Astrocyte (in vitro differentiated cells and primary cell): Measurements from ENCODE around the gene PTGIR. TPM values are rescaled to one million over a fixed set of nuclear protein-coding genes. Genes with fewer than 3 reads are reported as not detected.

ENCODE experiments used
- DNase-seq: peaks from one replicate; pipeline ENCODE4 v3.0.0-alpha.2; 2010; ENCODE audit warnings: low read depth
- FAIRE-seq: peaks from 2 replicates; lab custom pipeline; 2011; peaks lifted over from hg19 to GRCh38; lab: Jason Lieb, UNC
- H2AFZ ChIP-seq: 2 replicates; pipeline ENCODE4 v1.6.0; 2012; ENCODE audit warnings: low read depth, low read length, inconsistent platforms
- H3K27ac ChIP-seq: 2 replicates; pipeline ENCODE4 v1.5.1; 2011; ENCODE audit warnings: low read depth, low read length, inconsistent platforms
- H3K27me3 ChIP-seq: 2 replicates; pipeline ENCODE4 v1.6.0; 2011; ENCODE audit warnings: low read length, inconsistent platforms; ENCODE audit not compliant: insufficient read depth
- H3K36me3 ChIP-seq: 2 replicates; pipeline ENCODE4 v1.5.1; 2011; ENCODE audit warnings: low read length, inconsistent platforms; ENCODE audit not compliant: insufficient read depth
- H3K4me1 ChIP-seq: 2 replicates; pipeline ENCODE4 v1.5.1; 2011; ENCODE audit warnings: low read length, inconsistent platforms; ENCODE audit not compliant: insufficient read depth
- H3K4me2 ChIP-seq: 2 replicates; pipeline ENCODE4 v1.6.0; 2012; ENCODE audit warnings: low read length, inconsistent platforms
- H3K4me3 ChIP-seq: 2 replicates; pipeline ENCODE4 v1.5.1; 2011; ENCODE audit warnings: low read depth, mild to moderate bottlenecking, low read length, inconsistent platforms; ENCODE audit not compliant: insufficient read depth
- H3K79me2 ChIP-seq: 2 replicates; pipeline ENCODE4 v1.6.0; 2012; ENCODE audit warnings: mild to moderate bottlenecking, low read length, inconsistent platforms; ENCODE audit not compliant: insufficient read depth
- H3K9ac ChIP-seq: 2 replicates; pipeline ENCODE4 v1.6.0; 2012; ENCODE audit warnings: mild to moderate bottlenecking, low read length, inconsistent platforms
- H3K9me3 ChIP-seq: 2 replicates; pipeline ENCODE4 v1.5.1; 2012; ENCODE audit warnings: low read depth, mild to moderate bottlenecking, low read length, inconsistent platforms; ENCODE audit not compliant: insufficient read depth
- H4K20me1 ChIP-seq: 2 replicates; pipeline ENCODE4 v1.6.0; 2012; ENCODE audit warnings: low read length, inconsistent platforms; ENCODE audit not compliant: insufficient read depth
- H3K27ac Mint-ChIP-seq: one replicate; pipeline ENCODE4 v1.8.0; 2021; ENCODE audit warnings: mild to moderate bottlenecking, mixed read lengths; ENCODE audit not compliant: unreplicated experiment
- H3K27me3 Mint-ChIP-seq: one replicate; pipeline ENCODE4 v1.8.0; 2021; ENCODE audit warnings: low read depth, mixed read lengths; ENCODE audit not compliant: unreplicated experiment
- H3K36me3 Mint-ChIP-seq: one replicate; pipeline ENCODE4 v1.8.0; 2021; ENCODE audit warnings: low read depth, mixed read lengths; ENCODE audit not compliant: unreplicated experiment
- H3K4me1 Mint-ChIP-seq: one replicate; pipeline ENCODE4 v1.8.0; 2021; ENCODE audit warnings: low read depth, mixed read lengths; ENCODE audit not compliant: unreplicated experiment
- H3K4me3 Mint-ChIP-seq: one replicate; pipeline ENCODE4 v1.8.0; 2021; ENCODE audit warnings: mild to moderate bottlenecking, moderate library complexity, mixed read lengths; ENCODE audit not compliant: unreplicated experiment
- H3K9me3 Mint-ChIP-seq: one replicate; pipeline ENCODE4 v1.8.0; 2021; ENCODE audit warnings: mild to moderate bottlenecking, mixed read lengths; ENCODE audit not compliant: unreplicated experiment
- CTCF ChIP-seq: IDR thresholded peaks from 2 replicates; pipeline ENCODE4 v1.5.1; 2011; ENCODE audit warnings: low read depth, mild to moderate bottlenecking, inconsistent platforms, low read length, moderate library complexity; ENCODE audit not compliant: insufficient read depth
- EZH2 ChIP-seq: IDR thresholded peaks from 2 replicates; pipeline ENCODE4 v1.6.1; 2012; ENCODE audit warnings: mild to moderate bottlenecking, low read length, inconsistent platforms; ENCODE audit not compliant: insufficient read depth
- total RNA-seq: library from RNA; stranded (reverse); gene quantifications from 2 replicates; pipeline ENCODE4 v1.2.1, GENCODE V29; 2021

The PTGIR gene
- total RNA-seq, 1 donor from 2014 or later = 0.52 TPM

GRCh38 chr19:46646402-46646801 lies 21.5 kb upstream of the PTGIR start:
- Histone ChIP-seq H2AFZ (no peak overlapping the region), H3K27me3 (peaks cover 11% of the 10 kb centered on the region), H3K36me3 (no peaks in the 10 kb centered on the region), H4K20me1 (no peaks in the 10 kb centered on the region), H3K4me3 (no peak overlapping the region), H3K9ac (no peak overlapping the region), H3K4me1 (no peaks in the 10 kb centered on the region), H3K4me2 (no peak overlapping the region), H3K79me2 (no peaks in the 10 kb centered on the region), H3K9me3 (peaks cover 22% of the 10 kb centered on the region), H3K27ac (no peak overlapping the region)
- no peak overlapping the region for H3K4me3 Mint-ChIP-seq
- peaks cover 25% of the 10 kb centered on the region for H3K36me3 Mint-ChIP-seq
- FAIRE-seq (no peak), DNase-seq (no peak)
- TF ChIP-seq EZH2 (no peak), CTCF (no peak)
- H3K27ac Mint-ChIP-seq = no peak overlapping the region
- no peaks in the 10 kb centered on the region for H3K4me1 Mint-ChIP-seq
- peaks cover 25% of the 10 kb centered on the region for H3K9me3 Mint-ChIP-seq
- H3K27me3 Mint-ChIP-seq = peaks cover 26% of the 10 kb centered on the region

- Mint-ChIP-seq H3K27ac (no peak overlapping the region), H3K27me3 (peaks cover 18% of the 10 kb centered on the region), H3K36me3 (peaks cover 14% of the 10 kb centered on the region), H3K4me3 (no peak overlapping the region), H3K4me1 (peaks cover 3% of the 10 kb centered on the region), H3K9me3 (peaks cover 15% of the 10 kb centered on the region)
- H3K4me1 ChIP-seq = peaks cover 2% of the 10 kb centered on the region
- no peak overlapping the region for H3K4me3 ChIP-seq
- no peaks in the 10 kb centered on the region for H3K79me2 ChIP-seq
- FAIRE-seq (no peak), DNase-seq (no peak)
- H3K9ac ChIP-seq = no peak overlapping the region
- peaks cover 11% of the 10 kb centered on the region for H3K27me3 ChIP-seq
- H3K9me3 ChIP-seq = peaks cover 22% of the 10 kb centered on the region
- no peak for TF ChIP-seq CTCF
- no peak for TF ChIP-seq EZH2
- no peaks in the 10 kb centered on the region for H4K20me1 ChIP-seq
- H3K27ac ChIP-seq = no peak overlapping the region
- H3K4me2 ChIP-seq = no peak overlapping the region
- no peaks in the 10 kb centered on the region for H3K36me3 ChIP-seq
- H2AFZ ChIP-seq = no peak overlapping the region
Observed at GRCh38 chr19:46644720-46645119, 19.8 kb upstream of the PTGIR start.

- Mint-ChIP-seq H3K27me3 (peaks cover 6% of the 10 kb centered on the region), H3K9me3 (peaks cover 3% of the 10 kb centered on the region), H3K36me3 (no peaks in the 10 kb centered on the region), H3K4me3 (peak overlapping the region; percentile 61), H3K27ac (no peak overlapping the region), H3K4me1 (peaks cover 3% of the 10 kb centered on the region)
- Histone ChIP-seq H3K36me3 (no peaks in the 10 kb centered on the region), H3K9me3 (no peaks in the 10 kb centered on the region), H3K27ac (no peak overlapping the region), H3K4me2 (no peak overlapping the region), H3K27me3 (peaks cover 3% of the 10 kb centered on the region), H3K4me3 (no peak overlapping the region), H4K20me1 (no peaks in the 10 kb centered on the region), H3K9ac (no peak overlapping the region), H3K79me2 (no peaks in the 10 kb centered on the region), H3K4me1 (peaks cover 18% of the 10 kb centered on the region), H2AFZ (no peak overlapping the region)
- TF ChIP-seq CTCF (no peak), EZH2 (no peak)
- DNase-seq (no peak), FAIRE-seq (no peak)
Observed at GRCh38 chr19:46640656-46641055, 15.8 kb upstream of the PTGIR start.
